GM21717 (cell line): Measurements from ENCODE around the gene MYH8.

Experiments
- ATAC-seq: cut with Tn5 transposase; IDR thresholded peaks from one replicate; pipeline ENCODE4 v1.9.1; 2021; ENCODE audit warnings: mild to moderate bottlenecking, moderate library complexity; ENCODE audit not compliant: unreplicated experiment

MYH8 gene

GRCh38 chr17:10384175-10384574, 37.6 kb downstream of the MYH8 start:
- ATAC-seq = no peak

DNA sequence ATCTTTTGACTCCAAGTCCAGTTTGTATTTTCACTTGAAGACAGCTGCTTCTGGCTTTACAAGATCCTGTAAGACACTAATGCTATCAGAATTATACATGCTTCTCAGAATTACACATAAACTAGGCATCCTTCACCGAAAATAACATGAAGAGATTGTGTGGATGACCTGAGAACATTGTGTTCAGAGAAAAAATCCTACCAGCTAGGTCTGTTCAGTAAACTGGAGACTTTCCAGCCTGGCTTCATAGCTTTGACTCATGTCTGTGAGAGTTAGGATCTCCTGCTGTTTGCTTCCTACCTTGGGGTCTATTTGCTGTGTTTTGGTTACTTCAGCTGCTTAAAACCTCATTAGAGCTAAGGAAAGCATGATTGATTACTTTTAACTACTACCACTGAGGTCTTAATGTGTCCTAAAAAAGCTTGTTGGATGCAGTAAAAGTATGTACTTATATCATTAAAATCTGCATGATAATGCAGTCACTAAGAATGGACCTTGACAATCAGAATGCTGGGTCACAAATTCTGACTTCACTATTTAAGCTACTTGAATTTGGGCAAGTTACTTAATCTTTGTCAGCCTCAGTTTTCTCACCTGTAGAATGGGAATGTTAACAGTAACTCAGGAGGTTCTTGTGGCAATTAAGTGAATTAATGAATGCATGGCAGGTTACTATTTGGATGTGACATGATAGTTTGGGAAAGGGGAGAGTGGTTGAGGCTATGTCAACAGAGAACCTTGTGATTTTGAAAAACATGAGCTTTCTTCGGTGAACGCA, 40.9 kb downstream of the MYH8 start:
- ATAC-seq = no peak

DNA sequence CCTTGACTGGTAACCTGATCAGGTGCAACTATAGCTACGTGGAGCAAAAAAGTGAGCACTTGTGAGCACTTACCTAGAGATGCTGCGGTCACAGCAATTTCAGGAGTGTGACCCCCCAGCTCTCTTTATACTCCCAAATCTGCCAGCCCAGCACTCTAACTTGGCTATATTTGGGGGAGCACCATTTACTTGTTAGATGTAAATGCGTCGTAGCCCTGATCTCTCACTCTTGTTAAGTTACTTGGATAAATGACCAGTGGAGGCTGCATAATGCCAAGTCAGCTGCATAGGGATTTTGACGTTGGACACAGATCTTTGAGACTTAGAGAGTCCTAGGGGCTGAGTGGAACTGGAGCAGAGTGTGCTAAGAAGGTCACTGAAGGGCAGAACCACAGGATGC, 48.8 kb downstream of the MYH8 start, which contains the start of gene MYH13:
TSS of gene MYH13 (minus strand) at position 101 of the 400 bp plus-strand sequence. CDS start 8,476 bp downstream, outside the sequence.
- no peak for ATAC-seq

DNA sequence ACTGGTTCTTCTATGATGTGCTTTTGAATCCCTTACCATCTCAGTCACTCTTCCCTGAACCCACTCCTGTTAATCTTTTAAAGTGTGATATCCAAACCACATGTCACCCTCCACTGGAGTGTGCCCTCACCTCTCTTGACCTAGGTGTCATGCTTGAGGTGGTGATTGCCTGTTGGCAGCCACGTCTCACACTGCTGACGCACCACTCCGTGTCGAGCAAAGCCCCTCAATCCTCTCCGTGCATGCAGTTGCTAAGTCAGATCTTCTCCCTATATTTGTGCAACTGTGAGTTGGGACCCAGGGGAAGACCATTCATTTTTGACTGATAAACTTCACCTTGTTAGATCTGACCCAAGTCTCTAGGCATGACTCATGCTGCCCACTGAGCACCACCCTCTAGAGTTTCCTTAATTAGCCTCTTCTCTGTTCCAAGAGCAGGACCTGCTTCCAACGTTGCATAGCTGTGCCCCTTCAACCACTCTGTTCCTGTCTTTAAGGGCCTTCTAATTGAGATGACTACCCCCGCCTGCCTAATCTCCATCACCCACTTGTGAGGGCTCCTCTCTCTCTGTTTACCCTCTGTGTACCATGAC, 51.6 kb downstream of the MYH8 start:
- no peak for ATAC-seq

DNA sequence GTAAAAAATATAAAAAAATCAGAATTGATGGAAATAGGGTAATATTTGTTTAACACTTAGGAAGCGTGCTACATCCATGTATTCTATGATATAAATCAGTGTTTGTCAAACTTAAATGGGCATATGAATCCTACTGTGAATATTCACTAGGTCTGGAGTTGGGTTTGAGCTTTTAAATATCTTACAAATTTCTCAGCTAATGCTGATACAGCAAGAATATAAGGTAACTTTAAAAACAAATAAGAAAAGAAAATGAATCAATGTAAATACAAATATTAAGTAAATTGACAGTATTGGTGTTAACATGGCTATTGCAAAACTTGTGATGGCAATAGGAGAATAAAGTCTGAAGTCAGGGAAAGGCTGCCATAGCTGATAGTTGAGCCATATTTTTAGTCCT, 52.5 kb downstream of the MYH8 start:
- ATAC-seq = no peak

- no peak for ATAC-seq
These were observed 53.2 kb downstream of the MYH8 start for GRCh38 chr17:10368561-10368960.

DNA sequence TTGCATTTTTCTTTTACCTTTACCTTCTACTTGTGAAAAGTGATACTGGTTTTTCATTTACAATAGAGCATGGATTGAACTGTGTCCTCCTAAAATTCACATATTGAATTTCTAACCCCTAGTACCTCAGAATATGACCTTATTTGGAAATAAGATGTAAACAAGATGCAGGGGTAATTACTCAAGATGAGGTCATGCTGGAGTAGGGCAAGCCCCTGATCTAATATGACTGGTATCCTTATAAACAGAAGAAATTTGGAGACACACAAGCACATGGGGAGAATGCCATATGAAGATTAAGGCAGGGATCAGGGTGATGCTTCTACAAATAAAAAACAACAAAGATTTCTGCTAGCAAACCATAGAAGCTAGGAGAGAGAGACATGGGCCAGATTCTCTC, 61.2 kb downstream of the MYH8 start:
- ATAC-seq = no peak

DNA sequence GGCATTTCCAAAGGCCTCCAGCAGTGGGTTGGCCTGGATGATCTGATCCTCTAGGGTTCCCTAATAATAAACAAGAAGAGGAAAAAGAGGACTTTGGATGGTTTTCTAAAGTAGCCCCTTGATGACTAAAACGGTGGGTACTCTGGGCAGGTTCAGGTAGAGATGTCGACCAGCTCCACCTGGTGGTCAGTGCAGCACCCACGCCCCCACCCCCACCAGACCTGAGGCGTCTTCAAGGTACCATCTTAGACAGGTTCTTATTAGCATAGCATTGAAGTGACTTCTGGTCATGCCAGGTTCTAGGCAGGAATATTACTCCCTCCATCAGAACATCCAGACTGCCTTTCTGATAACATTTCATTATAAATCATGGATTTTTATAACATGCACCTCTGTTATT, 64.0 kb downstream of the MYH8 start:
- ATAC-seq = no peak

- ATAC-seq = no peak
These were observed 67.1 kb downstream of the MYH8 start for GRCh38 chr17:10354651-10355050.

DNA sequence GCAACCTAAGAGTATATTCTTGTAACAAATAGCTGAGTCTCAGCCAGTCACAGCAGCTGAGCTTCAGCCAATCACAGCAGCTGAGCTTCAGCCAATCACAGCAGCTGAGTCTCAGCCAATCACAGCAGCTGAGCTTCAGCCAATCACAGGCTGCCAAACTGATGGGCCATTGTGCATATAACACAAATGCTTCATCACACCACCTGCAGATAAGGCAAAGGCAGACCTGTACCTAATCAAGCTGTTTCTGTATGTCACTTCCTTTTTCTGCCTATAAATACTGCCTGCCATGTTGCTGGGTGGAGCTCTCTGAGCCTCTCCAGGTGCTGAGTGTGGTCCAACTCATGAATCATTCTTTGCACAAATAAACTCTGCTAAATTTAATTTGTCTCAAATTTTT, 68.9 kb downstream of the MYH8 start:
- no peak for ATAC-seq

GRCh38 chr17:10349403-10349802, 72.3 kb downstream of the MYH8 start:
- ATAC-seq = no peak

DNA sequence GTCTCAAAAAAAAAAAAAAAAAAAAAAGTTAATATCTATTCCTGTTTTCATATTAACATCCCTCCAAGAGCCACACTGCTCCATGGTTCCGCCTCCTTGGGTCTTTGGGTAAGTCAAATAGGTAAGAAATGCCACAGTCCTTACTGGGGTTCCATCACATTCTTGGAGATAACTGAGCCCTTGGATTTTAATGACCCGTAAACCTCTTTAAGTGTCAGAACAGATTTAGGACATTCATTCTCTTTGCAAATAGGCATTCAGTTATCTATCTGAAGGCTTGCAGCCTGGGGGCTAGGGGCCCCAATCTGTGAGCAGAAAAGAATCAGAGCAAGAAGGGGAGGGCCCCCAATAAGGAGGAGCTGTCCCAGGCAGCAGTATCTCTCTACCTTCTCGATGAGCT, 76.9 kb downstream of the MYH8 start:
- no peak for ATAC-seq
